Daoy (cell line): ENCODE data around the gene CELA2B. TPM values are rescaled to one million over a fixed set of nuclear protein-coding genes. Genes with fewer than 3 reads are reported as not detected.
"Not testable (repeated sequence)": the region's sequence is repeated elsewhere in the genome, so short reads cannot be mapped to it uniquely, and the experiment has no call there.

Experiments
- DNase-seq: peaks from one replicate; pipeline ENCODE4 v3.0.0-alpha.2; 2015; ENCODE audit warnings: low read depth
- total RNA-seq: library from RNA; depleted of rRNA; stranded (reverse); fragments of >200 nt; shearing (Covaris generic); gene quantifications from 2 replicates; pipeline ENCODE4 v1.2.3, GENCODE V29; 2014

Gene CELA2B
- total RNA-seq, 1 experiment from 2014 or later, result not detected

GRCh38 chr1:15468145-15468544 is 7.8 kb upstream of the CELA2B start:
- DNase-seq, result no peak

- DNase-seq, result no peak
Measured at GRCh38 chr1:15469361-15469760, 6.5 kb upstream of the CELA2B start.

- DNase-seq, result not testable (repeated sequence)
Measured at GRCh38 chr1:15469821-15470448, 6.0 kb upstream of the CELA2B start.

GRCh38 chr1:15471067-15471466 is 4.8 kb upstream of the CELA2B start:
- DNase-seq, result not testable (repeated sequence)

GRCh38 chr1:15471723-15472122 is 4.2 kb upstream of the CELA2B start:
- not testable (repeated sequence) for DNase-seq

- no peak for DNase-seq
Measured at GRCh38 chr1:15472587-15472986, 3.3 kb upstream of the CELA2B start.

GRCh38 chr1:15476927-15477326 is 1.0 kb downstream of the CELA2B start:
- no peak for DNase-seq

GRCh38 chr1:15477646-15478212 is 1.8 kb downstream of the CELA2B start:
- DNase-seq, result no peak

GRCh38 chr1:15479654-15480347 is 3.9 kb downstream of the CELA2B start:
- DNase-seq, result no peak

GRCh38 chr1:15482455-15482854 is 6.6 kb downstream of the CELA2B start:
- DNase-seq, result not testable (repeated sequence)

GRCh38 chr1:15482983-15483543 is 7.2 kb downstream of the CELA2B start:
- DNase-seq, result not testable (repeated sequence)

- DNase-seq, result no peak
Measured at GRCh38 chr1:15483971-15484370, 8.1 kb downstream of the CELA2B start.

GRCh38 chr1:15484443-15484842 is 8.5 kb downstream of the CELA2B start:
- DNase-seq, result not testable (repeated sequence)

- no peak for DNase-seq
Measured at GRCh38 chr1:15485636-15486035, 9.7 kb downstream of the CELA2B start.

GRCh38 chr1:15486844-15487610 is 11.1 kb downstream of the CELA2B start:
- not testable (repeated sequence) for DNase-seq

GRCh38 chr1:15488371-15488770 is 12.5 kb downstream of the CELA2B start:
- DNase-seq, result no peak

- DNase-seq, result no peak
Measured at GRCh38 chr1:15489052-15489736, 13.3 kb downstream of the CELA2B start.

- DNase-seq, result not testable (repeated sequence)
Measured at GRCh38 chr1:15491010-15491409, 15.1 kb downstream of the CELA2B start.

- no peak for DNase-seq
Measured at GRCh38 chr1:15492596-15492995, 16.7 kb downstream of the CELA2B start.

- DNase-seq, result no peak
Measured at GRCh38 chr1:15493869-15494390, 18.0 kb downstream of the CELA2B start.
